Measurements from ENCODE around the gene FNDC10.

DNA sequence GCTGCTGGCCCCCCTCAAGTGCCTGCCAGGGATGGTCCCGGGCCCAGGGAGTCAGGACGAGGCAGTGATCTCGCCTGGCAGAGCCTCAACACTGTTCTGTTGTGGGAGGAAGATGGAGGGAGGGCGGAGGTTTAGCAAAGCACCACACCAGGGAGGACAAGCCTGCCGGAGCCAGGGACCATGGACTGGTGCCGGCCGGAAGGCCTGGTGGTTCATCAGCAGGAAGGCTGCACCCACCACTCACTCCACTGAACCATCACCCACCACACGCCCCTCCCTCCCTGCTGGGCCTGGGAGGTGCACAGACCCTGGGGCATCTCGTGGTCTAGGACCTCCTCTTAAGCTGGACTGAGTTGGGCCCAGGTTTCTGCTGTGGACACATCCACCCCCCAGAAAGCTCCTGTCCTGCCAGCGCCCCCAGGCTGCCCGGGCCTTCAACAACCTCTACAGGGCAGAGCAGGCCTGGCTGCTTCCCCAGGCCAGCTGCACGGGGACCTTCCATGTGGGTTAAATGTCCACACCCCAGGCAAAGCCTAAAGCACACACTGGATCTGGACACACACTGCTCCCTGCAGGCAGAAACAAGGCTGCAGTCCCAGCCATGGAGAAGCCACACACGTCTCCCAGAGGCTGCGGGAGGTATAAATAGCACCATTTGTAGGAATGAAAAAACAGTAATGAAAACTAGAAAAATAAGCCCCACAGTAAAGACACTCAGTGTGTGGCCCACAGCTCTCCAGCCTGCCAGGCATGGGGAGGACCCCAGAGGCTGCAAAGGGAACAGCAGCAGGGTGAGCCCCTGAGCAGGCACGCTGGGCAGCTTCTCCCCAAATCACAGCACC is 49.1 kb downstream of the FNDC10 start:
- TF ChIP-seq, protein P1, sequence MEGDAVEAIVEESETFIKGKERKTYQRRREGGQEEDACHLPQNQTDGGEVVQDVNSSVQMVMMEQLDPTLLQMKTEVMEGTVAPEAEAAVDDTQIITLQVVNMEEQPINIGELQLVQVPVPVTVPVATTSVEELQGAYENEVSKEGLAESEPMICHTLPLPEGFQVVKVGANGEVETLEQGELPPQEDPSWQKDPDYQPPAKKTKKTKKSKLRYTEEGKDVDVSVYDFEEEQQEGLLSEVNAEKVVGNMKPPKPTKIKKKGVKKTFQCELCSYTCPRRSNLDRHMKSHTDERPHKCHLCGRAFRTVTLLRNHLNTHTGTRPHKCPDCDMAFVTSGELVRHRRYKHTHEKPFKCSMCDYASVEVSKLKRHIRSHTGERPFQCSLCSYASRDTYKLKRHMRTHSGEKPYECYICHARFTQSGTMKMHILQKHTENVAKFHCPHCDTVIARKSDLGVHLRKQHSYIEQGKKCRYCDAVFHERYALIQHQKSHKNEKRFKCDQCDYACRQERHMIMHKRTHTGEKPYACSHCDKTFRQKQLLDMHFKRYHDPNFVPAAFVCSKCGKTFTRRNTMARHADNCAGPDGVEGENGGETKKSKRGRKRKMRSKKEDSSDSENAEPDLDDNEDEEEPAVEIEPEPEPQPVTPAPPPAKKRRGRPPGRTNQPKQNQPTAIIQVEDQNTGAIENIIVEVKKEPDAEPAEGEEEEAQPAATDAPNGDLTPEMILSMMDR (IDR thresholded peaks at IDR 0.05; ENCODE audit: insufficient read depth, low read depth, low read length), result peak; percentile 52
- TF ChIP-seq EZH2 (IDR thresholded peaks at IDR 0.05; ENCODE audit: insufficient read depth, low read length), result no peak
